Activated T-helper 17 cell treated with anti-CD3 and anti-CD28 coated beads, Interleukin-2, amount 50 U/mL, for 72 hours (primary cell): Measurements from ENCODE around the gene UCP2. TPM values are rescaled to one million over a fixed set of nuclear protein-coding genes. Genes with fewer than 3 reads are reported as not detected.

ENCODE experiments used
- ATAC-seq: fragments of 150-1000 bp; cut with Tn5 transposase; replicated peaks from 2 replicates; pipeline ENCODE4 v1.10.0; 2021; ENCODE audit warnings: mild to moderate bottlenecking, moderate library complexity
- H3K27ac Mint-ChIP-seq: one replicate; pipeline ENCODE4 v1.8.0; 2022; ENCODE audit warnings: mixed read lengths
- H3K27me3 Mint-ChIP-seq: one replicate; pipeline ENCODE4 v1.8.0; 2022; ENCODE audit warnings: mixed read lengths
- H3K36me3 Mint-ChIP-seq: one replicate; pipeline ENCODE4 v1.8.0; 2022; ENCODE audit warnings: low read depth, mild to moderate bottlenecking, mixed read lengths
- H3K4me1 Mint-ChIP-seq: one replicate; pipeline ENCODE4 v1.8.0; 2022; ENCODE audit warnings: mixed read lengths
- H3K4me3 Mint-ChIP-seq: one replicate; pipeline ENCODE4 v1.8.0; 2022; ENCODE audit warnings: mild to moderate bottlenecking, mixed read lengths
- H3K9me3 Mint-ChIP-seq: one replicate; pipeline ENCODE4 v1.8.0; 2022; ENCODE audit warnings: mixed read lengths
- total RNA-seq, 2 donors: library from RNA; stranded (reverse); gene quantifications; one replicate each; pipeline ENCODE4 v1.2.3, GENCODE V29; 2022

UCP2 gene, protein sequence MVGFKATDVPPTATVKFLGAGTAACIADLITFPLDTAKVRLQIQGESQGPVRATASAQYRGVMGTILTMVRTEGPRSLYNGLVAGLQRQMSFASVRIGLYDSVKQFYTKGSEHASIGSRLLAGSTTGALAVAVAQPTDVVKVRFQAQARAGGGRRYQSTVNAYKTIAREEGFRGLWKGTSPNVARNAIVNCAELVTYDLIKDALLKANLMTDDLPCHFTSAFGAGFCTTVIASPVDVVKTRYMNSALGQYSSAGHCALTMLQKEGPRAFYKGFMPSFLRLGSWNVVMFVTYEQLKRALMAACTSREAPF
- 100 to 1,000 TPM; 199 to 269 TPM for total RNA-seq

DNA sequence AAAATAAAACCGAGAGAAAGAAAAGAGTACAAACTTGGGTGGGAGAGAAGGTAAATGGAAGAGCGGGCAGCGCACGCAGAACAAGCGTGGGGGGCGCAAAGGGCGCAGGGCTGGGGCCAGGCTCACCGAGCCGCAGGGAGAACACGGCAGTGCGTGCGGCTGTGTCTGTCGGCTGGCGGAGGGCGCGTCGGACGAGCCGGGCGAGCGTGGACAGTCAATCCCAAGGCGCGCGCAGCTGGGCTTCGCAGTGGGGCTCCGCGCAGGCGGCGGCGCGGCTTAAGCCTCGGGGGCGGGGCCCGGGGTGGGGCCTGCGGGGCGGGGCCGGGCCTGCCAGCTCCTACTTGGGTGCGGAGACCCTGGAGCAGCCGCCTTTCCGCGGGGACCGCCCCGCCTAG, at the start of gene UCP2:
TSS of gene UCP2 (minus strand) at position 249 of the 395 bp plus-strand sequence. CDS start 4,465 bp downstream, outside the sequence.
- Mint-ChIP-seq H3K4me1 (peaks cover 22% of the 10 kb centered on the region), H3K27ac (peak within 1 kb of the TSS; percentile 93), H3K9me3 (no peaks in the 10 kb centered on the region), H3K36me3 (peaks cover 57% of the 10 kb centered on the region), H3K4me3 (peak within 1 kb of the TSS; percentile 86), H3K27me3 (no peaks in the 10 kb centered on the region)
- ATAC-seq, result peak; percentile 77

GRCh38 chr11:74030723-74031676, 48.4 kb upstream of the UCP2 start:
- Mint-ChIP-seq H3K4me3 (peak overlapping the region; percentile 68), H3K27me3 (no peaks in the 10 kb centered on the region), H3K36me3 (peaks cover 10% of the 10 kb centered on the region), H3K27ac (peak overlapping the region; percentile 86), H3K9me3 (no peaks in the 10 kb centered on the region), H3K4me1 (peaks cover 22% of the 10 kb centered on the region)
- ATAC-seq, result peak; percentile 47

DNA sequence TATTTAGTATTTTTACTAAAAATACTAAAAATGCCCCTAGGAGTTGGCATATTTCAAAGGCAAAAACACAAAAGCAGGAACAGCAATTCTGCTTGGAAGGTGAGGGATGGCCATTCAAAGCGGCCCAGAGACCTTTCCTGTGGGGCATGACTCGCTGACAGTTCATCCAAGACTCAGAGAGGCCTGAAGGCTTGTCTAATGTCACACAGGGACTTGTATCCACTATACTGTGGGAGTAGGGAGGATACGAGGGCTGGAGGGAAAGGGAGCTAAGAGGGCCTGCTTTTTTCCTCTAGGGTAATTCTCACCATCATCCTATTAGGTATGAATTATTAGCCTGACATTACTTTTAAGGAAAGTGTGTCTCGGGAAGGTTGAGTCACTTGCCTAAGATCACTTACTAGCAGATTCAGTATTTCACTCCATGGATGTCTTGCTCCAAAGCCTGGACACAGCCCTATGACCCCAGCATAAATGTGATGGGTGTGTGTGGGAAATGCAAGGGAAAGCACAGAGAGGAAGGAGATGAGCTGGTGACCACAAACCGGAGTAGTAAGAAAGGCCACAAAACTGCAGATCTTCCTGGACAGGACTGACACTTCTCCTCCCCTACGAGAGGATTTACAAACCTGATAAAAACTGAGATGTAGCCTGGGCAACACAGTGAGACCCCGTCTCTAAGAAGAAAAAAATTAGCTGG, 43.0 kb upstream of the UCP2 start:
- Mint-ChIP-seq H3K4me1 (peaks cover 31% of the 10 kb centered on the region), H3K36me3 (peaks cover 21% of the 10 kb centered on the region), H3K27ac (peak overlapping the region; percentile 96), H3K4me3 (peak overlapping the region; percentile 76), H3K9me3 (no peaks in the 10 kb centered on the region), H3K27me3 (no peaks in the 10 kb centered on the region)
- ATAC-seq, result peak; percentile 71

DNA sequence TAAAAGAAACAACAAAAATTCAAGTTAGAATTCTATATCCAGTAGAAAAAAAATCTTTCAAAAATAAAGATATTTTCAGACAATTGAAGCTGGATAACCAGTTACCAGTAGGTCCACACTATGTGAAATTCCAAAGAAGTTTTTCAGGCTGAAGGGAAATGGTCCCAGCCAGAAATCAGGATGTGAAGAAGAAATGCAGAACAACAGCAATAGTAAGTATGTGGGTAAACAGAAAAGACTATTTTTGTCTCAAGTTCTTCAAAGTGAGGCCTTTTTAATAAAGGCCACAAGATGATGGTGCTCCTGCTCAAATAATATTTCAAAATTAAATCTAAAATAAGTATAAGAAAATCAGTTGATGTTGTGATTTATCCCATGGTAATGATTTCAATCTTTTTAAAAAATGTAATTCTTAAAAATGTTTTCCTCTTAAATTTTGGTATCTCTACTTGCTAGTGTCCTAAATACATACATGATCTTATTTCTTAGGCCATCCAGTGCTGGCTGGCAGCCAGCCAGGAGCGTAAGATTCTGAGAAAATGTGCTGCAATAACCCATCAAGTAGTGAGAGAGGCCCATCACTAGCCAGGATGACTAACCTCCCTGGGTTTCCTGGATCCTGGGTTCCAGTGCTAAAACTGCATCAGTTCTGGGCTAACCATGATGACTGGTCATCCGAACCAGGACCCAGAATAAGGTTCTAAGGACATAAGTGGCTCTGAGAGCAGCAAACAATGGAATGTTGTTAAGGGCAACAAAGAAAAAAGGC, 41.8 kb upstream of the UCP2 start:
- H3K4me1 Mint-ChIP-seq, result peaks cover 26% of the 10 kb centered on the region

DNA sequence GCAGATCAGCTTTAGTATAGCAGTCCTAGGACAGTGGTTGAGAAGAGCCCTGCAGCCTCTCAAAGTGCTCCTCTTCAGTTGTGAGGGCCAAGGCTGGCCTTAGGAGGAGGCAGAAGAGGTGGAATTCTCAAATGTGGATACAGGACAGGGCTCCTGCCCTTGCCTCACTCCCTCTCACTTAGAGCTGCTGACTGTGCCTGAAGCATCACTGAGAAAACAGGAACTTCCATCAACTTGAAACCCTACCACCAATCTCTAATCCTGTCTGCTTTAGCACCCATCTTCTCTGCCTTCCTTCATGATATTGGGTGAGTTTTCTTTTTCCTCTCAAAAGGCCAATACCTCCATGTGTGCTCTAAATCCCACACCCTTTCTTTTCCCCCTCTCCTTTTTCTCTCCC, 40.6 kb upstream of the UCP2 start:
- Mint-ChIP-seq H3K36me3 (peaks cover 21% of the 10 kb centered on the region), H3K27ac (peak overlapping the region; percentile 86), H3K4me3 (peak overlapping the region; percentile 29), H3K9me3 (no peaks in the 10 kb centered on the region), H3K27me3 (no peaks in the 10 kb centered on the region), H3K4me1 (peaks cover 26% of the 10 kb centered on the region)
- ATAC-seq, result no peak

More for the DNA sequence above, 41.8 kb upstream of the UCP2 start:
- peak; percentile 13 for ATAC-seq
- Mint-ChIP-seq H3K36me3 (peaks cover 21% of the 10 kb centered on the region), H3K27me3 (no peaks in the 10 kb centered on the region), H3K9me3 (no peaks in the 10 kb centered on the region), H3K4me3 (peak overlapping the region; percentile 76), H3K27ac (peak overlapping the region; percentile 96)

DNA sequence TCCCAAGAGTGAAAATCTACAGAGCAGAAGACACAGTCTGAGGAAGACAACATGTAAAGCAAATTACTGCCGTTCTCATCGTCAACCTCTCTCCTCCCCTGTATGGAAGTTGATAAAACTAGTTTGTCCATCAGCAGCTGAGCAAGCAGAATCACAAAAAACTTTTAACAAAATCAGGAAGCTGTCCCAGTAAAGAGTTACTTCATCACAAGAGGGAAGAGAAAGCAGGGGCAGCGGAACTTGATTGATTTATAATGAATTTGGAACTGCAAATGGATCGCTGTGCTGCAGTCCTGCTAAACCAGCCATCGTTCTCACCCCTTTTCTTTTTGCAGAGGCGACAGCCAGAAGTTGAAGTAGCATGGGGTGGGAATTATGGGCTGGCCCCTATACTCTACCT, 39.9 kb upstream of the UCP2 start:
- Mint-ChIP-seq H3K36me3 (peaks cover 21% of the 10 kb centered on the region), H3K4me3 (no peak overlapping the region), H3K27ac (no peak overlapping the region), H3K4me1 (peaks cover 26% of the 10 kb centered on the region), H3K9me3 (no peaks in the 10 kb centered on the region), H3K27me3 (no peaks in the 10 kb centered on the region)
- ATAC-seq, result no peak

GRCh38 chr11:74021998-74022397, 39.4 kb upstream of the UCP2 start:
- Mint-ChIP-seq H3K9me3 (no peaks in the 10 kb centered on the region), H3K27ac (no peak overlapping the region), H3K27me3 (no peaks in the 10 kb centered on the region), H3K4me1 (peaks cover 26% of the 10 kb centered on the region), H3K36me3 (peaks cover 25% of the 10 kb centered on the region), H3K4me3 (no peak overlapping the region)
- ATAC-seq, result no peak

- no peak overlapping the region for H3K4me3 Mint-ChIP-seq
- peak; percentile 15 for ATAC-seq
- H3K27me3 Mint-ChIP-seq, result no peaks in the 10 kb centered on the region
- no peaks in the 10 kb centered on the region for H3K9me3 Mint-ChIP-seq
- no peak overlapping the region for H3K27ac Mint-ChIP-seq
- H3K36me3 Mint-ChIP-seq, result peaks cover 31% of the 10 kb centered on the region
- H3K4me1 Mint-ChIP-seq, result peaks cover 28% of the 10 kb centered on the region
Observed at GRCh38 chr11:74020539-74020938, 37.9 kb upstream of the UCP2 start.

DNA sequence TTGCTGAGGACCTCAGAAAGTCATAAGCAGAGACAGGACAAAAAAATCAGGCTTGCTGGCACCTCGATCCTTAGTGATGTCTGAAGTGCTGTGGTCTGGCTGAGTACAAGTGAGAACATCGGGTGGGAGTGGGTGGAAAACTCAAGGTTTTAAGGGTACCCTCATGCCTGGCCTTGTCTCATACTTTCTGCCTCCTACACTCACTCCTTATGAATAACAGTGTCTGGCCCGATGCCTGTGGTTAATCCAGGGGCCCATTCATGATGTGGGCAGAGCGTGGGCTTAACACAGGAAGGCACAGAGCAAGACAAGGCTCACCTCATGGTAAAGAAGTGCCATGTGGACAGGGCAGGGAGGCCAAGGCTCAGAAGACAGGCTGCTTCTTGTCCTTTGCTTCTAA, 37.2 kb upstream of the UCP2 start:
- ATAC-seq, result peak; percentile 88
- Mint-ChIP-seq H3K27ac (no peak overlapping the region), H3K4me3 (no peak overlapping the region), H3K4me1 (peaks cover 29% of the 10 kb centered on the region), H3K9me3 (no peaks in the 10 kb centered on the region), H3K27me3 (no peaks in the 10 kb centered on the region), H3K36me3 (peaks cover 30% of the 10 kb centered on the region)

GRCh38 chr11:74019104-74019738, 36.6 kb upstream of the UCP2 start:
- H3K9me3 Mint-ChIP-seq, result no peaks in the 10 kb centered on the region
- peak; percentile 22 for ATAC-seq
- peaks cover 28% of the 10 kb centered on the region for H3K36me3 Mint-ChIP-seq
- H3K4me3 Mint-ChIP-seq, result no peak overlapping the region
- H3K4me1 Mint-ChIP-seq, result peaks cover 28% of the 10 kb centered on the region
- H3K27me3 Mint-ChIP-seq, result no peaks in the 10 kb centered on the region
- H3K27ac Mint-ChIP-seq, result no peak overlapping the region

GRCh38 chr11:74018331-74019005, 35.8 kb upstream of the UCP2 start:
- no peak overlapping the region for H3K4me3 Mint-ChIP-seq
- H3K27ac Mint-ChIP-seq, result no peak overlapping the region
- H3K27me3 Mint-ChIP-seq, result no peaks in the 10 kb centered on the region
- peaks cover 21% of the 10 kb centered on the region for H3K36me3 Mint-ChIP-seq
- H3K4me1 Mint-ChIP-seq, result peaks cover 26% of the 10 kb centered on the region
- ATAC-seq, result no peak
- no peaks in the 10 kb centered on the region for H3K9me3 Mint-ChIP-seq

DNA sequence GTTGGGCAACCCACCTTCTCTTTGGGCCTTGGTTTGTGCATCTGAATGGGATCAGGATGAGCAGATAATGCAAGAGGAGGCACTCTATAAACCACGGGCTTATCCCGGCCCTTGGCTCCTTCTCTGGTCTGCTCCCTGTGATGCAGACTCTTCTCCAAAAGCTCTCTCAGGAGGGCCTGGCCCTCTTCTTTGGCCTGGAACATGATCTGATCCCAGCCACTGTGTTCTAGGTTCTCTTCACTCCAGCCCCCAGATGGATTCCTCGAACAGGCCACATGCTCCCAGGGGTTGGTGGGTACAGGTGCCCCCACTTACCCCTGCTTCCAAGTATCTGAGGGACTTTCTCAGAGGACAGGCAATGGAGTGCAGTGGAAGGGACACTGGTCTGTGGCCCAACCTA, 35.0 kb upstream of the UCP2 start:
- ATAC-seq, result no peak
- H3K27ac Mint-ChIP-seq, result no peak overlapping the region
- H3K36me3 Mint-ChIP-seq, result peaks cover 20% of the 10 kb centered on the region
- peaks cover 23% of the 10 kb centered on the region for H3K4me1 Mint-ChIP-seq
- no peaks in the 10 kb centered on the region for H3K27me3 Mint-ChIP-seq
- no peaks in the 10 kb centered on the region for H3K9me3 Mint-ChIP-seq
- no peak overlapping the region for H3K4me3 Mint-ChIP-seq
